ENCODE results near the gene ZNF727.
"Not testable (repeated sequence)": the region's sequence is repeated elsewhere in the genome, so short reads cannot be mapped to it uniquely, and the experiment has no call there.

The ZNF727 gene

DNA sequence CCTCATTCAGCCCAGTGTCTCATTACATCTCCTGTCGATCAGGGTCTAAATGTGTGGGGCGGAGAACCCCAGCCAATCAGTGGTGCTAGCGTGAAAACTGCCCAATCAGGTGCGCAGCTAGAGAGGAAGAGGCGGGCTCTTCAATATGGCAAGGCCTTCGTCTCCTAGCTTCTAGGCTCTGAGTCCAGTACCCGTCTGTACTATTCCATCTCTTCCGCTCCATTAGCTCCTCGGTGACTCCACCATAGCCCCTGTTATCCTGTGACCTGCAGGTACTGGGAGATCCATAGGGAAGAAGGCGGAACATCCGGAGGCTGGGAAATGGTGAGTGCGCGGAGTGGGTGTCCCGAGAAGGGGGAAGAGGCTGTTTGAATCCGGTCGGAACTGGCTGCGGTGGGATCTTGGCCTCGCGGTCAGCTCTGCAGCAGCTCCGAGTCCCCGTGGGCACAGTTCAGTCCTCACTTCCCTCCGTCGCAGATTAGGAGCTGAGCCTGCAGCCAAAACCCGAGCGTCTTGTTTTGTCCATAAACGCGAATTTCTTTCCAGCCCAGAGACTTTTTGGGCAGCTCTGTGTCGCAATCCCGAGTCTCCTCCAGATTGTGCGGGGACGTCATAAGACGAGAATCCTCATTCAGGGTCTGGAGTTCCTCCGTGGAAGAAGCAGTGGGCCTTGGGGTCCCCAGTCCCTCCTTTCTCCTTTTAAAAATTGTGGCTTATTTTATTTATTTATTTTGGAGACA is at the start of gene ZNF727:
TSS of gene ZNF727 (plus strand) at position 134 of the 740 bp plus-strand sequence. CDS start at position 322, 188 bp downstream.
- DNase-seq (ENCODE audit: low spot score): peak; percentile 92

DNA sequence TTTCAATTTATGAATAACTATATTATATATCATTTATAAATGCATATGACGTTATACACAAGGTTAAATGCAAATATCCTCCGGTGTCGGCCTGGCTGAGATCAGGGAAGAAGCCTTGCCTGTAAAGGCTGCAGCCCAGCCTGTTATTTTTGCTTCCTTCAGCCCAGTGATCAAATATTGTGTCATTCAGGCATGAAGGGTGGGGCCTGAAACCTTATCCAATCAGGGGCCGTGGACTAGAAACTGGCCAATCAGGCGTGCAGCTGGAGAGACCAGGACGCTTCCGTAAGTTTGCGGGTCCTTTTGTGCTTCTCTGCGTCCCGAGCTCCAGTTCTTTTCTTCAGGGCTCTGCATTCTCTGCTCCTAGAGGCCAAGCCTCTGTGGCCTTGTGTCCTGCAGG is 46.7 kb upstream of the ZNF727 start, which contains the start of gene ZNF722:
TSS of gene ZNF722 (plus strand) at position 301 of the 400 bp plus-strand sequence. CDS start 113 bp downstream, outside the sequence.
- no peak for DNase-seq (ENCODE audit: low spot score)

DNA sequence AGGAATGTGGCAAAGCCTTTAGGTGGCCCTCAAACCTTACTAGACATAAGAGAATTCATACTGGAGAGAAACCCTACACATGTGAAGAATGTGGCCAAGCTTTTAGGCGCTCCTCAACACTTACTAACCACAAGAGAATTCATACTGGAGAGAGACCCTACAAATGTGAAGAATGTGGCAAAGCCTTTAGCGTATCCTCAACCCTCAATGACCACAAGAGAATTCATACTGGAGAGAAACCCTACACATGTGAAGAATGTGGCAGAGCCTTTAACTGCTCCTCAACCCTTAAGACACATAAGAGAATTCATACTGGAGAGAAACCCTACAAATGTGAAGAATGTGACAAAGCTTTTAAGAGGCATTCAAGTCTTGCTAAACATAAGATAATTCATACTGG is 29.7 kb upstream of the ZNF727 start:
- DNase-seq (ENCODE audit: low spot score): not testable (repeated sequence)

DNA sequence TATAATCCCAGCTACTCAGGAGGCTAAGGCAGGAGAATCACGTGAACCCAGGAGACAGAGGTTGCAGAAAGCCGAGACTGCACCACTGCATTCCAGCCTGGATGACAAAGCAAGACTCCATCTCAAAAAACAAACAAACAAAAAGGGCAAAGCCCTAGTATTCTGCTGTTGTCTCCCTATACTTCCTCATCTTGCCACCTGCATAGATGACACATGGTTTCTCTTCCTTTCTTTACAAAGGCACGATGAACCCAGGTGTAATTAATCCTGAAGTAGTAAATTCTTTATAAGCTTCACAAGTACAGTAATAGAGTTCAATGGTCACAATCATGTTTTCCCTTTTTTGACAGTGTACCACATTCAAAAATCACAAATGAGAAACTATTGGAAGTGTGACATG is 9.8 kb upstream of the ZNF727 start:
- no peak for DNase-seq (ENCODE audit: low spot score)

DNA sequence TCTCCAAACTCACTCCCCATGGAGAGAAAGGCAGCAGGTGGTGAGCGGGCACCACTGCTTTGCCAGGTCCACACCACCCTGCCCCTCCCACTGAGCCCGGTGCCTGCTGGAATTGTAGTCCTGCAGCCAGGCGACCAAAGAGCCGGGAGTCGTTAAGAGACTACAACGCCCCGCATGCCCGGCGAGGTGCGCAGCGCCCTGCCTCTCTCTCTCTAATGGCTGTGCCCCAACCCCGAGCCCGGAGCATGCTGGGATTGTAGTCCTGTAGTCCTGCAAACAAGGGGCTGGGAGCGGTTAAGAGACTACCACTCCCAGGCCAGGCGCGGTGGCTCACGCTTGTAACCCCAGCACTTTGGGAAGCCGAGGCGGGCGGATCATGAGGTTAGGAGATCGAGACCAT is 8.1 kb upstream of the ZNF727 start:
- DNase-seq (ENCODE audit: low spot score): no peak

DNA sequence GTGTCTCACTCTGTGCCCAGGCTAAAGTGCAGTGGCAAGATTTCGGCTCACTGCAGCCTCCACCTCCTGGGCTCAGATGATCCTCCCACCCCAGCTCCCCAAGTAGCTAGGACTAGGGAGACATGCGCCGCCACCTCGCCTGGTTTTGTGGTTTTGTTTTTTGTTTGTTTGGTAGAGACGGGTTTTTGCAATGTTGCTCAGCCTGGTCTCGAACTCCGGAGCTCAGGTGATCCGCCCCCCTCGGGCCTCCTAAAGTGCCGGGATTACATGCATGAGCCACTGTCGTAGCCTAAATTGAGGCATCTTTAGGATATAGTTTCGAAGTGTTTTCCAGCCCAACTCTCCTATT is 781 bp downstream of the ZNF727 start:
- peak; percentile 4 for DNase-seq (ENCODE audit: low spot score)

DNA sequence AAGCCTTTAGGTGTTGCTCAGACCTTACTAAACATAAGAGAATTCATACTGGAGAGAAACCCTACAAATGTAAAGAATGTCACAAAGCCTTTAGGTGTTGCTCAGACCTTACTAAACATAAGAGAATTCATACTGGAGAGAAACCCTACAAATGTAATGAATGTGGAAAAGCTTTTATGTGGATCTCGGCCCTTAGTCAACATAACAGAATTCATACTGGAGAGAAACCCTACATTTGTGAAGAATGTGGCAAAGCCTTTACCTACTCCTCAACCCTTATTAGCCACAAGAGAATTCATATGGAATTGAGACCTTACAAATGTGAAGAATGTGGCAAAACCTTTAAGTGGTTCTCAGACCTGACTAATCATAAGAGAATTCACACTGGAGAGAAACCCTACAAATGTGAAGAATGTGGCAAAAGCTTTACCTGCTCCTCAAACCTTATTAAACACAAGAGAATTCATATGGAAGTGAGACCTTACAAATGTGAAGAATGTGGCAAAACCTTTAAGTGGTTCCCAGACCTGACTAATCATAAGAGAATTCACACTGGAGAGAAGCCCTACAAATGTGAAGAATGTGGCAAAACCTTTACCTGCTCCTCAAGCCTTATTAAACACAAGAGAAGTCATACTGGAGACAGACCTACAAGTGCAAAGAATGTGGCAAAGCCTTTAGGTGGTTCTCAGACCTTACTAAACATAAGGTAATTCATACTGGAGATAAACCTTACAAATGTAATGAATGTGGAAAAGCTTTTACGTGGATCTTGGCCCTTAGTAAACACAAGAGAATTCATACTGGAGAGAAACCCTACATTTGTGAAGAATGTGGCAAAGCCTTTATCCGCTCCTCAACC is 32.8 kb downstream of the ZNF727 start:
- not testable (repeated sequence) for DNase-seq (ENCODE audit: low spot score)

DNA sequence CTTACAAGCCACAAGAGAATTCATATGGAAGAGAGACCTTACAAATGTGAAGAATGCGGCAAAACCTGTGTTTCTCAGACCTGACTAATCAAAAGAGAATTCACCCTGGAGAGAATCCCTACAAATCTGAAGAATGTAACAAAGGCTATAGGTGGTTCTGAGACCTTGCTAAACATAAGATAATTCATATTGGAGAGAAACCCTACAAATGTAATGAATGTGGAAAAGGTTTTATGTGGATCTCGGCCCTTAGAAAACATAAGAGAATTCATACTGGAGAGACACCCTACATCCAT is 33.4 kb downstream of the ZNF727 start:
- DNase-seq (ENCODE audit: low spot score): no peak

DNA sequence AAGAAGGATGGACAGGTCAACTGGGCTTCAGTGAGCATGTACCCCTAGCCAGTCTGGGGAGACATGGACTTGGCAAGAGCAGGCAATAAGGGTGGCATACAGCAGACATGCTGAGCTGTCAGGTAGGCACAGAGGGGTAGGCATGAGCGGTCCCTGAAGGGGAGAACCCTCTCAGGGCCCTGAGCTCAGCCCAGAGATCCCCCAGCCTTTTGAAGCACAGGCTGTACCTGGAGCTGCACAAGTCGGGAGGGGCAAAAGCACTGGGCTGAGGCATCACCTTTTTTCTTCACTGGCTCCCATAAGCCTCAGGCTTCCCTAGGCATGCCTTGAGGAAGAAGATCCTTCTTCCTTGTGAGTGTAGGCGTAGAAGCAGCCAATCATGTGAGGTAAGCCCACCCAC is 42.3 kb downstream of the ZNF727 start:
- DNase-seq (ENCODE audit: low spot score): no peak

DNA sequence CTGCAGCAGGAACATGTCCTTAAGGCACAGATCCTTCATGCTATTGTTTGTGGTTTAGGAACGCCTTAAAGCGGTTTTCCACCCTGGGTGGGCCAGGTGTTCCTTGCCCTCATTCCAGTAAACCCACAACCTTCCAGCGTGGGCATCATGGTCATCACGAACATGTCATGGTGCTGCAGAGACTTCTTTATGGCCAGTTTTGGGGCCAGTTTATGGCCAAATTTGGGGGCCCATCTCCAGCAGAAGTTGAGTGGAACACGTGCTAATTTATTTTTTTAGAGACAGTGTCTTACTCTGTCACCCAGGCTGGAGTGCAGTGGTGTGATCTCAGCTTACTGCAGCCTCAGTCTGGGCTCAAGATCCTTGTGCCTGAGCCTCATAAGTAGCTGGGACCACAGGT is 43.6 kb downstream of the ZNF727 start:
- not testable (repeated sequence) for DNase-seq (ENCODE audit: low spot score)

Data from putamen (tissue), 1 donor.